ENCODE measurements around the gene HEATR3. TPM values are rescaled to one million over a fixed set of nuclear protein-coding genes. Genes with fewer than 3 reads are reported as not detected.
A peak's percentile ranks its signal among the peaks of the same experiment; 100 is the strongest.

Gene HEATR3
- polyA plus RNA-seq, 2 of the 4 experiments (the other 2 are of a cell fraction) = 21.2 to 30.8 TPM

GRCh38 chr16:50024684-50025536 lies 40.9 kb upstream of the HEATR3 start, which contains the start of gene CNEP1R1 (continued):
- no peak for TF ChIP-seq RNF2 (IDR thresholded peaks at IDR 0.05; ENCODE audit: borderline replicate concordance, low read depth)
- no peak for TF ChIP-seq HOXB5 (CRISPR knock-in tag; IDR thresholded peaks at IDR 0.05)
- peak; percentile 83 for TF ChIP-seq SMC3 (IDR thresholded peaks at IDR 0.05)

- POLR2A ChIA-PET = interaction anchor here (0.8 to 1.3 kb wide), 4 partner anchors 12 to 185 kb away, joined by 3 to 6 read pairs (median 5); partner anchors contain the start of gene HEATR3
- DNase-seq (ENCODE audit: low read depth in 1 of 2, low spot score in 1 of 2) = peak in 1 of 2 experiments; percentile 25
Measured at GRCh38 chr16:50025537-50025931, 40.2 kb upstream of the HEATR3 start.

GRCh38 chr16:50027829-50028228 lies 37.9 kb upstream of the HEATR3 start:
- DNase-seq (ENCODE audit: low read depth in 1 of 2, low spot score in 1 of 2) (no peak), ATAC-seq (no peak), FAIRE-seq (no peak)
- H3K4me3 ChIP-seq = no peak overlapping the region
- H3K4me2 ChIP-seq = no peak overlapping the region
- CTCF ChIA-PET = no interaction called here
- 92% methylated on average over 5 of the region's 5 CpGs for WGBS (ENCODE audit: missing lambda C conversion rate)
- no peak for TF ChIP-seq ESRRA (IDR thresholded peaks at IDR 0.05; ENCODE audit: borderline replicate concordance, low read length)
- TF ChIP-seq USF2 (IDR thresholded peaks at IDR 0.05) = no peak
- no peak for TF ChIP-seq NFE2L2 (conservative IDR thresholded peaks at IDR 0.05; ENCODE audit: low read length)
- no peak for TF ChIP-seq HOXB13 (CRISPR knock-in tag; IDR thresholded peaks at IDR 0.05; ENCODE audit: low read depth)
- TF ChIP-seq GATA3 (IDR thresholded peaks at IDR 0.05; ENCODE audit: borderline replicate concordance) = no peak
- TF ChIP-seq PHF8 (IDR thresholded peaks at IDR 0.05; ENCODE audit: borderline replicate concordance, low read depth) = no peak
- TF ChIP-seq, protein P1, sequence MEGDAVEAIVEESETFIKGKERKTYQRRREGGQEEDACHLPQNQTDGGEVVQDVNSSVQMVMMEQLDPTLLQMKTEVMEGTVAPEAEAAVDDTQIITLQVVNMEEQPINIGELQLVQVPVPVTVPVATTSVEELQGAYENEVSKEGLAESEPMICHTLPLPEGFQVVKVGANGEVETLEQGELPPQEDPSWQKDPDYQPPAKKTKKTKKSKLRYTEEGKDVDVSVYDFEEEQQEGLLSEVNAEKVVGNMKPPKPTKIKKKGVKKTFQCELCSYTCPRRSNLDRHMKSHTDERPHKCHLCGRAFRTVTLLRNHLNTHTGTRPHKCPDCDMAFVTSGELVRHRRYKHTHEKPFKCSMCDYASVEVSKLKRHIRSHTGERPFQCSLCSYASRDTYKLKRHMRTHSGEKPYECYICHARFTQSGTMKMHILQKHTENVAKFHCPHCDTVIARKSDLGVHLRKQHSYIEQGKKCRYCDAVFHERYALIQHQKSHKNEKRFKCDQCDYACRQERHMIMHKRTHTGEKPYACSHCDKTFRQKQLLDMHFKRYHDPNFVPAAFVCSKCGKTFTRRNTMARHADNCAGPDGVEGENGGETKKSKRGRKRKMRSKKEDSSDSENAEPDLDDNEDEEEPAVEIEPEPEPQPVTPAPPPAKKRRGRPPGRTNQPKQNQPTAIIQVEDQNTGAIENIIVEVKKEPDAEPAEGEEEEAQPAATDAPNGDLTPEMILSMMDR (IDR thresholded peaks at IDR 0.05) = no peak
- H3K27ac ChIP-seq = no peak overlapping the region
- peaks cover 13% of the 10 kb centered on the region; the same call in 2 of the 3 replicates for H3K4me1 ChIP-seq
- H3K9me3 ChIP-seq = no peaks in the 10 kb centered on the region
- POLR2A ChIA-PET = no interaction called here

More at GRCh38 chr16:50025537-50025931, 40.2 kb upstream of the HEATR3 start:
- FAIRE-seq (no peak), ATAC-seq (peak; percentile 25 to 42; a peak in 4 of 6 replicates)
- peak overlapping the region; percentile 71 for H3K4me2 ChIP-seq
- peaks cover 13% of the 10 kb centered on the region; the same call in 2 of the 3 replicates for H3K4me1 ChIP-seq
- H3K27ac ChIP-seq = peak overlapping the region; percentile 82 to 95
- TF ChIP-seq SREBF2 (IDR thresholded peaks at IDR 0.05) (no peak), USF2 (IDR thresholded peaks at IDR 0.05) (no peak), HEYL (CRISPR knock-in tag; IDR thresholded peaks at IDR 0.05) (no peak), RAD21 (conservative IDR thresholded peaks at IDR 0.05 in 1 of 2, IDR thresholded peaks at IDR 0.05 in 1 of 2) (no peak), CHD4 (IDR thresholded peaks at IDR 0.05; ENCODE audit: borderline replicate concordance) (no peak)
- peak overlapping the region; percentile 89 for H3K4me3 ChIP-seq
- CTCF ChIA-PET = interaction anchor here (0.6 to 2.7 kb wide), 54 partner anchors 8 to 1624 kb away, joined by 3 to 43 read pairs (median 3); partner anchors contain the start of gene HEATR3
- no peaks in the 10 kb centered on the region for H3K9me3 ChIP-seq
- 2% methylated on average over 17 of the region's 17 CpGs for WGBS (ENCODE audit: missing lambda C conversion rate)

DNA sequence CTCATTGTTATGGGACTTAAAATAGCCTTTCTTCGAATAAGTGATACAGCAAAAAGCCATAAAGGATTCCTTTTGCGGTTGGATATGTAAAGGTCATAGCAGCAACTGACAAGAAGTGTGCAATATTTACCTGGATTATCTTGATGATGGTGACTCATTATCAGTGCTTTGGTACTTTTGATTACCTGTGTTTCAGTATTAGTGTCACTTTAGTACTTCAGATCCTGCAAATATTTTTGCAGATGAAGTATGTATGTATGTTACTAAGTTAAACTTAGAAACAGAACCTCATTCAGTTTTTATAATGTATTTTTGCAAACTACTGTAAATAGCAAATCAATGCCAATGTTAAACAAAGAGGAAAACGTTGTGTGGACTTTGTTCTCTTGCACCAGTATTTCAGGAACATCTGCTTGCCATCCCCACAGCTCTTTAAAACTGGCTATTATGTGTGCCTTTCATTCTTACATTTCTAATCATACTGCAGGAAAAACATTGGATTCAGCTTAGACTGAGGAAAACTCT lies 30.2 kb upstream of the HEATR3 start:
- no peak overlapping the region for H3K27ac ChIP-seq
- peaks cover 10% of the 10 kb centered on the region for H3K4me1 ChIP-seq
- POLR2A ChIA-PET = no interaction called here

More for the DNA sequence above, 30.2 kb upstream of the HEATR3 start:
- H3K9me3 ChIP-seq = no peaks in the 10 kb centered on the region
- FAIRE-seq (no peak), DNase-seq (ENCODE audit: low read depth in 1 of 2, low spot score in 1 of 2) (no peak), ATAC-seq (no peak)
- H3K4me2 ChIP-seq = peak overlapping the region; percentile 19; the same call in 1 of the 3 replicates
- whole genome bisulfite sequencing (ENCODE audit: missing lambda C conversion rate) = 34% methylated on average over 3 of the region's 3 CpGs
- H3K4me3 ChIP-seq = no peak overlapping the region
- CTCF ChIA-PET = interaction anchor here (4.6 kb wide), 1 partner anchor 10 kb away, joined by 33 read pairs; the partner anchor contains the start of gene CNEP1R1
- TF ChIP-seq FOSL2 (IDR thresholded peaks at IDR 0.05) (no peak), FOSL2 (CRISPR knock-in tag; IDR thresholded peaks at IDR 0.05) (0 out of 2 replicates have a peak, but pooled peaks have one; percentile 31), HOXB13 (CRISPR knock-in tag; IDR thresholded peaks at IDR 0.05; ENCODE audit: low read depth) (no peak)
